Stimulated activated CD4-positive, alpha-beta T cell treated with anti-CD3 and anti-CD28 coated beads, TNF-alpha, amount 100 ng/mL, for 4 hours (primary cell): ENCODE data around the gene ARHGAP30.
A peak's percentile ranks its signal among the peaks of the same experiment; 100 is the strongest.

Experiments
- DNase-seq, 3 experiments: peaks; one replicate each; pipeline ENCODE4 v3.0.0-alpha.2; 2020; ENCODE audit warnings: low read depth in 3 of 3

Gene ARHGAP30

DNA sequence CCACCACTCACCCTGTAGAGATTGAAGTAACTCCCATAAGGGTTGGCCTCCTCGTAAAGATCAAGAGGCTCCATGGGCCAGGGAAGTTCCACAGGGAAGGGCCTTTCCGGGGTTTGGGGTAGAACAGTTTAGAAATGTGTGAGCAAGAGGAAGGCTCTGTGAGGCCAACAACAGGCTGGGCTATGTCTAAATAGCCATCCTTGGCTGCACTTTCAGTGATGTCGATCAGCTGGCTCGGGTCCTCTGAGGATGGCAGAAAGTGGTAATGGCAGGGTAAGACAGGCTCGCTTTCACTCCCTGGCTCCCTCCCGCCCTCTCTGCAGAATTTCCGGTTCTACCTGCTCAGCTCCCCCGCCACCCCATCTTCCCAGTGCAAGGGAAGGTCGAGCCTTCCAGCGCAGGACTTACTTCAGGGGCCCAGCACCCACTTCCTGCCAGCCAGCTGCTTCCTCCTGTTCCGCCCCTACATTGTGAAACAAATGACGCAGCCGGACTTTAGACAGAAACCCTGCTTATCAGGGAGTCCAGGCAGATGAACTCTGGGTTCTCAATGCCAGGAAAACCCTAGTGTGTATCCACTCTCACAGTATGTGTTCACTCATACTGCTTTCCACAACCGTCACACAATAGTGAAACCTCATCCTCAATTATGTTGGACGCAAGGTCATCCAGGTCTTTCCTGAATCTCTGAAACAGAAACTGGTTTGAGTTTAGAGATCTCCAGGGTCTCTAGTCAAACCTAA is 56.0 kb downstream of the ARHGAP30 start:
- DNase-seq = peak; percentile 19 to 31 (median 22)

DNA sequence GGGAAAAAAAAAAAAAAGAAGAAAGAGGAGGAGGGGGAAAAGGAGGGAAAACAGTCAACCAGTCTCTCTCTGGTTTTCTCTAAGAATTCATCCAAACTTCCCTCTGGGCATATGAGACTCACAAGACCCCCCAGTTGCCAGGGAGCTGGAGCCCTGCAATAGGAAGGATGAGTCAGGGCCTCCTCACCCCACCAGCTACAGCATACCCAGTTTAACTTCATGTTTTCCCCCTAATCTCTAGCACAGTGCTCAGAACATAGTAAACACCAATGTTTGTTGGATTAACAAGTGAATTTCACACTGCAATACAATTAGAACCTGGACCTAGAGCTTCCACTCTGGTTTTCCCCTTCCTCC is 56.6 kb downstream of the ARHGAP30 start:
- DNase-seq = no peak

DNA sequence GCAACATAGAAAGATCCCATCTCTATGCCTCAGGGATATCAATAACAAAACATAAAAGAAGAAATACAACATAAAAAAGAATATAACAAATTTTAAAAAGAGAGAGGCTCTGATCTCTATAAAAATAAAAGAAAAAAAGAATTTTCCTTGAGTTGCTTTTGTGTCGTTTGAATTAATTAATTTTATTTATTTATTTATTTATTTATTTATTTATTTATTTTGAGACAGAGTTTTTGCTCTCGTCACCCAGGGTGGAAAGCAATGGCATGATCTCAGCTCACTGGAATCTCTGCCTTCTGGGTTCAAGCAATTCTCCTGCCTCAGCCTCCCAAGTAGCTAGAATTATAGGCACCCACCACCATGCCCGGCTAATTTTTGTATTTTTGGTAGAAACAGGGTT is 57.3 kb downstream of the ARHGAP30 start:
- DNase-seq = no peak

DNA sequence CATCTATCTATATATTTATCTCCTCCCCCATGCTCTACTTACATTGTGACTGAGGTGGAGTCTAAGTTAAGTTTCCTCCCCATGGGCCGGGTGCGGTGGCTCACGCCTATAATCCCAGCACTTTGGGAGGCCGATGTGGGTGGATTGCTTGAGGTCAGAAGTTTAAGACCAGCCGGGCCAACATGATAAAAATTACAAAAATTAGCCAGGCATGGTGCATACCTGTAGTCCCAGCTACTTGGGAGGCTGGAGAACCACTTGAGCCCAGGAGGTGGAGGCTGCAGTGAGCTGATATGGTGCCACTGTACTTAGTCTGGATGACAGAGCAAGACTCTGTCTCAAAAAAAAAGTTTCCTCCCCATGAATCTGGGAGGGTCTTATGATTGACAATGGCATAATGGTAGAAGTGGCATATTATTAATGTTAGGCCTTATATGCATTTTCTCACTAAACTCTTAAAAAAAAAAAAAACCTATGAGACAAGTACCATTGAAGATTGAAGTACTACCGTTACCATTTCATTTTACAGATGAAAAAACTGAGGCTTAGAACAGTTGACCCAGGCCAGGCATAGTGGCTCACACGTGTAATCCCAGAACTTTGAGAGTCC is 60.0 kb downstream of the ARHGAP30 start:
- no peak for DNase-seq

DNA sequence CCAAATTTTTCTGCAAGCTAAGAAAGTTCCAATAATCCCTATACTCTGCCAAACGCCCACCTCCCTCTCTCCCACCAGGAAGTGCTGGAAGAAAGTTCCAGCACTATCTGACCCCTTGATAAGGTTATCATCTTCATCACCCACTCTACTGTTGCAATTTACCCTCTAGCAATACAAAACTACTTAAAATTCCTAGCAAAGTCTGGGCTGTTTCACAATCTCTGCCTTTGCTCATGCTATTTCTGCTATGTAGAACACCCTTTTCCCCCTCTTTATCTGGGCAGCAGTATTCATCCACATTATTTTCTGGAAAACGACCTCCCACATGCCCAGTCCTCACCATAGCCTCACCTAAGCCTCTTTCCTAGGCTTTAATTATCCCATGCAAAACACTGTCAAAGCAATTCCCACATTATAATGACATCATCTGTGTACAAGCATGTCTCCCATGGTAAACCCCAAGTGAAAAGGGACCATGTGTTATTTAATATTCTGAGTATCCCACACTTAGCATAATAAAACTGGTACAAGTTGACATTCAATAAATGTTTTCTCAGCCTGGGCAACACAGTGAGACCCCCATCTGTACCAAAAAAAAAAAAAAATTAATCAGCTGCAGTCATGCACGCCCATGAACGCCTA is 60.7 kb downstream of the ARHGAP30 start:
- no peak for DNase-seq

DNA sequence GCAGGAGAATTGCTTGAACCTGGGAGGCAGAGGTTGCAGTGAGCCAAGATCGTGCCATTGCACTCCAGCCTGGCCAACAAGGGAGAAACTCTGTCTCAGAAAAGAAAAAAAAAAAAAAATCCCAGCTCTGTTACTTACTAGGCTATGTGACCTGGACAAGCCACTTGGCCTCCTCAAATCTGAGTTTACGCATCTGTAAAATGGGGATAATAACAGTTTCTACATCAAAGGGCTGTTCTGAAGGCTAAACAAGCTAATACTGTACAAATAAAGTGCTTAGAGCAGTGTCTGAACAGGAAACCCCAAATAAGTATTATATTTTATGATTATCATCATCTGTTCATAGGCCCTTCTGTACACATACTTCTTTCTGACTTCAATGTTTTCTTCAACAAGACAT is 62.3 kb downstream of the ARHGAP30 start:
- no peak for DNase-seq

DNA sequence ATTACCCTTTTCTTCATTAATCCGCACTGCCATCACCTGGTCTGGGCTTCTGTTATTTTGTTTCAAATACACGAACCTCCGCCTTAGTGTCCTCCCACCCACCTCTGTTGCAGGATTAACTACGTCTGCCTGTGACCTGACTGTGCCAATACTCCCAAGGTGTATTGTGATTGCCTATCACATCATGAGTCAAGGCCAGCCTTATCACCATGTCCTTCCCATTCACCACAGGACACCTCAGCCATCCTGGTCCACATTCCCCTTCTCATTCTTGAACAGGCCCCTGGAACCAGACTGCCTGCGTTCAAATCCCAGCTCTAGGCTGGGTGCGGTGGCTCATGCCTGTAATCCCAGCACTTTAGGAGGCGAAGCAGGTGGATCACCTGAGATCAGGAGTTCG is 63.1 kb downstream of the ARHGAP30 start:
- DNase-seq = no peak

DNA sequence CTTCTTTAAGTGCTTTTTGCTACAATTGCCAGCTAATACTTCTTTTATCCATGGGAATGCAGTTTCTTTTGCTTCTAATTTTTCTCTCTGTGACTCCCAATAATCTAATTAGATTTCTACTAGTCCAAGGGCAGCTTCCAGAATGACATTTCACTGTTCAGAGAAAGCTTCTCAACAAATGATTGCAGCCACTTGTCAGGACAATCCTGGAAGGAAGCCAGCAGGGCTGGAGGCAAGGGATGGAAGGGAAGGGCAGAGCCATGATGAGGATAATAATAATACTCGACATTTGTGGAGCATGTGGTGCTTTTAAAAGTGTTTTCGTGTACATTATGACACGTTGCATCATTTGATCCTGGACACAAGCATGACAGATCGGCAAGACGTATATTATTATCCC is 68.2 kb downstream of the ARHGAP30 start:
- no peak for DNase-seq

DNA sequence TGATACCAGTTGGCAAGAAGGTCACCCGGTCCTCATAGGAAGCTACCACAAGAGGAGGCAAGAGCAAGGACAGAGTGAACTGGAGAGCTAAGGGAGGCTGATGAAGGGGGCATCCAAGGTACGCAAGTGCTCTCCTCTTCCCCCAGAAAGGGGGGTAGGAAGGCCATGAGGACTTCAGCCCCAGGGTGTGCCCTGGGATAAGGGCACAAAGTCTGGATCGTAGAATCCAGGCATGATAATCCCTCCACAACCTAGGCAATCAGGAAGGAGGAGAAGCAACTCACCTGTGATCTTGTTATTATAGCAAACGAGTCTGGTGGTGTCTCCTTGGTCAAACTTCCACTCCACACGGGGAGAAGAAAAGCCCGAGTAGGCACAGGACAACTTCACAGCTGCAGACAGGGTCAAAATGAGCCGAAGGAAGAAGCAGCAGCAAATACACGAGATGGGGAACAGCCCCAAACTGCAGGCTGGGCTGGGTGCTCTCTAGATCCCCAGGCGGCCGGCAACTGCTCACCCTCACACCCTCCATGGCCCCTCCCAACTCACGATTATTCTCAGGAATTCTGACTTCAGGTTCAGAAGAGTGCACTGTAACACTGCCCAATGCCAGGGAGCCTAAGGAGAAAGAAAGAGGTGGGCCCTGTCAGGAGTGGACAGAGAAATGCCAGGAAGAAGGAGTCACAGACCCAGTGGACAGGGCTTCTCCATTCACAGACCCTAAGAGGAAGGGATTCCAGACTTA is 68.8 kb downstream of the ARHGAP30 start:
- DNase-seq = no peak

DNA sequence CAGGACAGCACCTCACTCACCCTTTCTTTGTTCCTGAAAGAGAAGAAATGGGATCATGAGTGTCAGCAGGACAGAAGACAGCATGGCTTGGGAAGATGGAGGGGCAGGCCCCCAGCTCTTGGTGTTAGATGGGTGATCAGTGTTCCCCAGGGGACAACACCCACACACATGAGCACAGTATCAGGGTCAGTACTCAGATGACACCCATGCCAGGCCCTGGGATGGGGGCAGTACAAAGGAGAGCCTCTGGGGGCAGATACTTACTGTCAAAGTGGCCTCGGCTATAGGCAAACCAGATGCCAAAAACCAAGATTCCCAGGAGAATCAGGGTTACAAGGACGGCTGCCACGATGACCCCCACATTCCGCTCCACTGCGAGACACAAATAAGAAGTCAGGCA is 70.3 kb downstream of the ARHGAP30 start:
- DNase-seq = no peak

DNA sequence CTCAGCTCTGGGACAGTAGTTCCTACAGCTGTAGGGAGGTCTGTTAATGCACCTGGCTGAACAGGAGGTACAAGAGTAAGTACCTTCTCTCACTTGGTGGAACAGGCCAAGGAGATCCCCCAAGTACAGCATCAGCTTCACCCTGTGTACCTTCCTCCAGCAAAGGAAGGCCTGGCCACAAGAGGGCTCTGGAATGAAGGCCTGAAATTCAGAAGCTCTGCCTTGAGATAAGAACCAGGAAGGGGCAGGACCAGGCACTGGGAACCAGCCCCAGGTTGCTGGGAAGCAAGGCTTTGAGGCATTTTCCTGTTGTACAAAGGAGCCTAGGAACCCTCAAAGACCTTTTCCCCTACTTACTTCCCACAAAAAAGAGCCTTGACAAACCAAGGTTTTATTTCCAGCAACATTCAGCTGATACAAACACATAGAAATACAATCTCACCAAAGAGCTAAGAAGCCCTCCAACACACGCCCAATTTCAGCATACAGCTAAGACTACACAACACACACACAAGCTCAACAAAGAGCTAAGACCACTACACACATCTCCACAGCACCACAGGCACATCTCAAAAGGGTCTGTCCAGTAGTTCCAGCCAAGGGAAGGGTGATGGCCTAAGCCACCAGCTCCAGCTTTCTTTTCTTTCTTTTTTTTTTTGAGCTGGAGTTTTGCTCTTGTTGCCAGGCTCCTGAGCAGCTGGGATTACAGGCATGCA is 72.2 kb downstream of the ARHGAP30 start:
- DNase-seq = peak in 2 of 3 experiments; percentile 26 to 31
